Keratinocyte (primary cell): ENCODE measurements around the gene SLC25A11. TPM values are rescaled to one million over a fixed set of nuclear protein-coding genes. Genes with fewer than 3 reads are reported as not detected.
A peak's percentile ranks its signal among the peaks of the same experiment; 100 is the strongest.

ENCODE experiments used
- DNase-seq: peaks from one replicate; pipeline ENCODE4 v3.0.0-alpha.2; 2011; ENCODE audit warnings: low read depth, missing footprints, low spot score
- FAIRE-seq: peaks from 2 replicates; lab custom pipeline; 2011; peaks lifted over from hg19 to GRCh38; lab: Jason Lieb, UNC
- H2AFZ ChIP-seq: 2 replicates; pipeline ENCODE4 v1.6.0; 2012; ENCODE audit warnings: low read length, control low read depth, inconsistent platforms; ENCODE audit not compliant: control insufficient read depth
- H3K27ac ChIP-seq: 2 replicates; pipeline ENCODE4 v1.5.1; 2011; ENCODE audit warnings: low read length; ENCODE audit not compliant: control insufficient read depth, insufficient read depth
- H3K27me3 ChIP-seq: 3 replicates; pipeline ENCODE4 v1.6.0; 2011; ENCODE audit warnings: low read length; ENCODE audit not compliant: control insufficient read depth, insufficient read depth; ENCODE audit errors: extremely low read depth
- H3K36me3 ChIP-seq, 2 experiments: 2 replicates in 1 of 2; 3 replicates in 1 of 2; pipeline ENCODE4 v1.5.1; 2011; ENCODE audit warnings: low read length in 2 of 2, mild to moderate bottlenecking in 1 of 2; ENCODE audit not compliant: control insufficient read depth in 2 of 2, insufficient read depth in 2 of 2; ENCODE audit errors: extremely low read depth in 1 of 2
- H3K4me1 ChIP-seq: 3 replicates; pipeline ENCODE4 v1.5.1; 2011; ENCODE audit warnings: low read length; ENCODE audit not compliant: control insufficient read depth, insufficient read depth; ENCODE audit errors: extremely low read depth
- H3K4me2 ChIP-seq: 3 replicates; pipeline ENCODE4 v1.6.0; 2011; ENCODE audit warnings: low read depth, low read length; ENCODE audit not compliant: control insufficient read depth, insufficient read depth; ENCODE audit errors: extremely low read depth
- H3K4me3 ChIP-seq, 3 experiments: fragments of 200-600 bp in 1 of 3; sonication (generic) in 1 of 3; 2 replicates in 2 of 3; 3 replicates in 1 of 3; pipeline ENCODE4 v1.5.1; 2011 to 2016; ENCODE audit warnings: low read length in 3 of 3, mild to moderate bottlenecking in 3 of 3, control low read depth in 2 of 3, inconsistent platforms in 1 of 3, low read depth in 1 of 3, mixed read lengths in 1 of 3, mixed run types in 1 of 3, moderate library complexity in 1 of 3; ENCODE audit not compliant: control insufficient read depth in 2 of 3, insufficient read depth in 2 of 3; ENCODE audit errors: extremely low read depth in 1 of 3
- H3K79me2 ChIP-seq: 2 replicates; pipeline ENCODE4 v1.6.0; 2012; ENCODE audit warnings: low read length; ENCODE audit not compliant: control insufficient read depth, insufficient read depth
- H3K9ac ChIP-seq: 3 replicates; pipeline ENCODE4 v1.6.0; 2011; ENCODE audit warnings: low read length; ENCODE audit not compliant: control insufficient read depth, insufficient read depth; ENCODE audit errors: extremely low read depth
- H3K9me1 ChIP-seq: 3 replicates; pipeline ENCODE4 v1.6.0; 2011; ENCODE audit warnings: low read length; ENCODE audit not compliant: control insufficient read depth, insufficient read depth; ENCODE audit errors: extremely low read depth
- H3K9me3 ChIP-seq: 2 replicates; pipeline ENCODE4 v1.5.1; 2012; ENCODE audit warnings: low read depth, low read length; ENCODE audit not compliant: control insufficient read depth
- H4K20me1 ChIP-seq: 3 replicates; pipeline ENCODE4 v1.6.0; 2011; ENCODE audit warnings: low read length; ENCODE audit not compliant: control insufficient read depth, insufficient read depth; ENCODE audit errors: extremely low read depth
- CTCF ChIP-seq, 3 experiments: IDR thresholded peaks in 1 of 3; conservative IDR thresholded peaks in 1 of 3; optimal IDR thresholded peaks in 1 of 3; 2 replicates in 2 of 3; 3 replicates in 1 of 3; pipeline versions ENCODE3 to v1.5.1; 2011; ENCODE audit warnings: low read length in 3 of 3, mild to moderate bottlenecking in 3 of 3, moderate library complexity in 2 of 3, control low read depth in 1 of 3, inconsistent platforms in 1 of 3; ENCODE audit not compliant: insufficient read depth in 2 of 3; ENCODE audit errors: extremely low read depth in 1 of 3
- EZH2 ChIP-seq: IDR thresholded peaks from one replicate; pipeline ENCODE4 v1.6.1; 2012; ENCODE audit warnings: inconsistent platforms, mild to moderate bottlenecking, low read length, moderate library complexity
- dilution Hi-C: fragments of 300-500 bp; cut with MboI; formaldehyde crosslinking; loops from one replicate; pipeline ENCODE4 v1.7.0; 2020; ENCODE audit warnings: low sequenced_read_pairs; ENCODE audit not compliant: extremely low pct_ligation_motif_present
- polyA plus RNA-seq, 5 experiments: library from polyadenylated mRNA; depleted of rRNA in 3 of 5; stranded (reverse) in 3 of 5; stranded (forward) in 1 of 5; unstranded in 1 of 5; fragments of >200 nt; gene quantifications; 1 replicate in 1 of 5; 2 replicates in 3 of 5; 3 replicates in 1 of 5; pipeline versions ENCODE4 v1.2.1 to v1.2.3, GENCODE V29; 2011 to 2012; ENCODE audit warnings: missing spikeins in 2 of 5, low read depth in 1 of 5, low replicate concordance in 1 of 5

SLC25A11 gene
- polyA plus RNA-seq, 1 donor (not counting 4 experiments of a cell fraction or from before 2014, with no cell fraction given) = 33.8 TPM

GRCh38 chr17:4967539-4968485 lies 28.0 kb upstream of the SLC25A11 start, which contains the start of gene SPAG7:
SPAG7 (minus strand) TSS chr17:4967817; CDS start chr17:4967804, 13 bp downstream.
- FAIRE-seq (no peak), DNase-seq (no peak)
- Histone ChIP-seq H3K4me2 (peak within 1 kb of the TSS; percentile 95), H3K9me1 (no peaks in the 10 kb centered on the region), H4K20me1 (no peaks in the 10 kb centered on the region), H3K79me2 (peaks cover 5% of the 10 kb centered on the region), H3K36me3 (peaks cover 14 to 25% of the 10 kb centered on the region in 2 experiments), H3K27me3 (no peaks in the 10 kb centered on the region), H3K9me3 (no peaks in the 10 kb centered on the region), H3K4me3 (peak within 1 kb of the TSS; percentile 71 to 94 (median 92)), H3K4me1 (peaks cover 31% of the 10 kb centered on the region), H3K9ac (peak within 1 kb of the TSS; percentile 97), H3K27ac (peak within 1 kb of the TSS; percentile 99), H2AFZ (peak within 1 kb of the TSS; percentile 84)
- TF ChIP-seq CTCF (optimal IDR thresholded peaks at IDR 0.05 in 1 of 3, IDR thresholded peaks at IDR 0.05 in 1 of 3, conservative IDR thresholded peaks at IDR 0.05 in 1 of 3; ENCODE audit: extremely low read depth in 1 of 3, insufficient read depth in 2 of 3, low read length in 3 of 3) (no peak), EZH2 (no peak)
- dilution Hi-C loops = no loop called here

GRCh38 chr17:4966844-4967538 lies 27.1 kb upstream of the SLC25A11 start:
- H3K4me3 ChIP-seq = peak overlapping the region; percentile 71 to 94 (median 92)
- DNase-seq (peak; percentile 95), FAIRE-seq (peak; percentile 93)
- dilution Hi-C loops = no loop called here
- H4K20me1 ChIP-seq = no peaks in the 10 kb centered on the region
- H3K9me1 ChIP-seq = no peaks in the 10 kb centered on the region
- H3K4me2 ChIP-seq = peak overlapping the region; percentile 95
- TF ChIP-seq CTCF (optimal IDR thresholded peaks at IDR 0.05 in 1 of 3, IDR thresholded peaks at IDR 0.05 in 1 of 3, conservative IDR thresholded peaks at IDR 0.05 in 1 of 3; ENCODE audit: extremely low read depth in 1 of 3, insufficient read depth in 2 of 3, low read length in 3 of 3) = no peak
- TF ChIP-seq EZH2 = no peak
- peaks cover 31% of the 10 kb centered on the region for H3K4me1 ChIP-seq
- no peak overlapping the region for H2AFZ ChIP-seq
- peak overlapping the region; percentile 97 for H3K9ac ChIP-seq
- H3K9me3 ChIP-seq = no peaks in the 10 kb centered on the region
- H3K36me3 ChIP-seq = peaks cover 11 to 19% of the 10 kb centered on the region in 2 experiments
- H3K79me2 ChIP-seq = peaks cover 5% of the 10 kb centered on the region
- H3K27ac ChIP-seq = peak overlapping the region; percentile 99
- no peaks in the 10 kb centered on the region for H3K27me3 ChIP-seq
